Ishikawa (cell line): Measurements from ENCODE around the gene RPSA.

Experiments used
- EP300 ChIP-seq: IDR thresholded peaks from 2 replicates; pipeline ENCODE4 v1.6.1; 2012; ENCODE audit warnings: borderline replicate concordance
- USF1 ChIP-seq: IDR thresholded peaks from 2 replicates; pipeline ENCODE4 v1.6.1; 2012

GRCh38 chr3:39372833-39373232 is 33.7 kb upstream of the RPSA start:
- TF ChIP-seq USF1, result no peak
- no peak for TF ChIP-seq EP300
